SK-N-SH treated with all-trans-retinoic acid at 6 μM for 48 hours (cell line): ENCODE results near the gene CYS1.
"Not testable (repeated sequence)": the region's sequence is repeated elsewhere in the genome, so short reads cannot be mapped to it uniquely, and the experiment has no call there.

Experiments
- ARNTL ChIP-seq: fragments of 450-650 bp; formaldehyde crosslinking; IDR thresholded peaks from 2 replicates; pipeline ENCODE4 v1.5.0; 2020; ENCODE audit warnings: low read depth, mild to moderate bottlenecking, moderate library complexity, borderline replicate concordance
- CSRNP3 ChIP-seq: fragments of 250-450 bp; sonication (Bioruptor Pico); IDR thresholded peaks from 2 replicates; pipeline ENCODE4 v1.5.1; 2021; ENCODE audit warnings: mild to moderate bottlenecking, moderate library complexity
- PATZ1 ChIP-seq: fragments of 250-450 bp; sonication (Bioruptor Pico); IDR thresholded peaks from 2 replicates; pipeline ENCODE4 v1.8.0; 2020; ENCODE audit warnings: mild to moderate bottlenecking, moderate library complexity, borderline replicate concordance
- ZC3H10 ChIP-seq: fragments of 250-450 bp; sonication (Bioruptor Pico); IDR thresholded peaks from 2 replicates; pipeline ENCODE4 v1.5.1; 2021; ENCODE audit warnings: mild to moderate bottlenecking, moderate library complexity

- TF ChIP-seq ZC3H10 (CRISPR knock-in tag); PATZ1; ARNTL (CRISPR knock-in tag); CSRNP3: not testable (repeated sequence)
These were observed 66.4 kb downstream of the CYS1 start for GRCh38 chr2:10013651-10014417.
